GM23338 (cell line): ENCODE measurements around the gene FOCAD. TPM values are rescaled to one million over a fixed set of nuclear protein-coding genes. Genes with fewer than 3 reads are reported as not detected.
A peak's percentile ranks its signal among the peaks of the same experiment; 100 is the strongest.

ENCODE experiments used
- ATAC-seq: fragments of 200-7000 bp; cut with Tn5 transposase; 3 replicates; pipeline ENCODE4 v1.9.1; 2020
- DNase-seq: peaks from one replicate; pipeline ENCODE4 v3.0.0-alpha.2; 2015; ENCODE audit warnings: low spot score
- H2AFZ ChIP-seq: fragments of 200-600 bp; sonication (generic); 2 replicates; pipeline ENCODE4 v1.8.0; 2016; ENCODE audit warnings: antibody characterized with exemption, mild to moderate bottlenecking, moderate library complexity
- H3F3A ChIP-seq: fragments of 200-600 bp; sonication (generic); replicated peaks from 2 replicates; pipeline ENCODE4 v1.8.0; 2017; ENCODE audit warnings: antibody characterized with exemption, mixed run types, low read depth
- H3K27ac ChIP-seq: fragments of 200-600 bp; sonication (generic); 2 replicates; pipeline ENCODE4 v1.6.1; 2016; ENCODE audit warnings: low read depth
- H3K27me3 ChIP-seq: fragments of 200-600 bp; sonication (generic); 2 replicates; pipeline ENCODE4 v1.8.0; 2016; ENCODE audit warnings: mild to moderate bottlenecking, mixed run types, moderate library complexity; ENCODE audit not compliant: insufficient read depth
- H3K36me3 ChIP-seq: fragments of 200-600 bp; sonication (generic); 2 replicates; pipeline ENCODE4 v1.8.0; 2016; ENCODE audit warnings: mild to moderate bottlenecking; ENCODE audit not compliant: insufficient read depth
- H3K4me1 ChIP-seq: fragments of 200-600 bp; sonication (generic); 2 replicates; pipeline ENCODE4 v1.8.0; 2016; ENCODE audit warnings: mild to moderate bottlenecking, moderate library complexity; ENCODE audit not compliant: insufficient read depth
- H3K4me2 ChIP-seq: fragments of 200-600 bp; sonication (generic); 2 replicates; pipeline ENCODE4 v1.7.1; 2017; ENCODE audit warnings: mixed run types
- H3K4me3 ChIP-seq: fragments of 200-600 bp; sonication (generic); 2 replicates; pipeline ENCODE4 v1.6.1; 2016; ENCODE audit warnings: mixed run types
- H3K79me2 ChIP-seq: fragments of 200-600 bp; sonication (generic); replicated peaks from 2 replicates; pipeline ENCODE4 v1.8.0; 2017; ENCODE audit warnings: mild to moderate bottlenecking; ENCODE audit not compliant: insufficient read depth
- H3K9me2 ChIP-seq: fragments of 200-600 bp; sonication (generic); 2 replicates; pipeline ENCODE4 v1.8.0; 2017; ENCODE audit not compliant: insufficient read depth
- H4K20me1 ChIP-seq: fragments of 200-600 bp; sonication (generic); replicated peaks from 2 replicates; pipeline ENCODE4 v1.8.0; 2017; ENCODE audit warnings: mild to moderate bottlenecking; ENCODE audit not compliant: insufficient read depth
- H3K27ac Mint-ChIP-seq: 2 replicates; pipeline ENCODE4 v1.8.0; 2020; ENCODE audit warnings: inconsistent platforms, mild to moderate bottlenecking, moderate library complexity, mixed read lengths
- H3K27me3 Mint-ChIP-seq: 3 replicates; pipeline ENCODE4 v1.8.0; 2022; ENCODE audit warnings: low read depth, mild to moderate bottlenecking, moderate library complexity, mixed read lengths, inconsistent platforms; ENCODE audit not compliant: insufficient read depth, poor library complexity
- H3K36me3 Mint-ChIP-seq: 3 replicates; pipeline ENCODE4 v1.8.0; 2021; ENCODE audit warnings: low read depth, mild to moderate bottlenecking, inconsistent platforms, moderate library complexity, mixed read lengths
- H3K4me1 Mint-ChIP-seq: 3 replicates; pipeline ENCODE4 v1.8.0; 2020; ENCODE audit warnings: mild to moderate bottlenecking, inconsistent platforms, mixed read lengths
- H3K4me3 Mint-ChIP-seq: 3 replicates; pipeline ENCODE4 v1.8.0; 2021; ENCODE audit warnings: moderate library complexity, mild to moderate bottlenecking, inconsistent platforms, mixed read lengths
- H3K9me3 Mint-ChIP-seq: 3 replicates; pipeline ENCODE4 v1.8.0; 2020; ENCODE audit warnings: moderate library complexity, mild to moderate bottlenecking, inconsistent platforms, mixed read lengths
- EZH2 ChIP-seq: fragments of 200-600 bp; sonication (generic); IDR thresholded peaks from one replicate; pipeline ENCODE4 v1.8.0; 2017; ENCODE audit warnings: antibody characterized with exemption, mild to moderate bottlenecking, low read depth; ENCODE audit not compliant: unreplicated experiment
- POLR2AphosphoS5 ChIP-seq: IDR thresholded peaks from 2 replicates; pipeline ENCODE4 v1.6.1; 2016; ENCODE audit warnings: antibody characterized with exemption, low read depth
- STAT1 ChIP-seq: IDR thresholded peaks from one replicate; pipeline ENCODE4 v1.6.1; 2016; ENCODE audit warnings: antibody characterized with exemption; ENCODE audit not compliant: unreplicated experiment
- ZNF114 ChIP-seq: fragments of 250-450 bp; sonication (Bioruptor Pico); IDR thresholded peaks from 2 replicates; pipeline ENCODE4 v1.5.0; 2020; ENCODE audit warnings: mild to moderate bottlenecking, moderate library complexity
- polyA plus RNA-seq: library from polyadenylated mRNA; unstranded; fragments of >200 nt; fragmentation: Nextera tagmentation; extraction: Ambion mirVana; gene quantifications from 2 replicates; pipeline ENCODE4 v1.2.1, GENCODE V29; 2016
- total RNA-seq: library from RNA; depleted of rRNA; stranded (reverse); fragments of >200 nt; shearing (Covaris generic); gene quantifications from 2 replicates; pipeline ENCODE4 v1.2.3, GENCODE V29; 2014
- TF ChIP-seq, protein P1 (sequence below), 2 experiments: fragments of 200-600 bp in 1 of 2; sonication (generic) in 1 of 2; conservative IDR thresholded peaks; 2 replicates each; pipeline versions ENCODE4 v1.5.1 to v1.6.1; 2016 to 2017; ENCODE audit warnings: antibody characterized with exemption in 2 of 2, low read depth in 2 of 2, mild to moderate bottlenecking in 2 of 2, moderate library complexity in 1 of 2
- TF ChIP-seq, protein P2 (sequence below): IDR thresholded peaks from one replicate; pipeline ENCODE4 v1.6.1; 2018; ENCODE audit warnings: antibody characterized with exemption; ENCODE audit not compliant: unreplicated experiment
- TF ChIP-seq, protein P3 (sequence below): fragments of 250-450 bp; sonication (Bioruptor Pico); IDR thresholded peaks from 2 replicates; pipeline ENCODE4 v1.5.0; 2020; ENCODE audit warnings: mild to moderate bottlenecking, moderate library complexity

Gene FOCAD
- total and polyA plus RNA-seq, 2 experiments from 2014 or later, result 13.7 to 66.5 TPM

DNA sequence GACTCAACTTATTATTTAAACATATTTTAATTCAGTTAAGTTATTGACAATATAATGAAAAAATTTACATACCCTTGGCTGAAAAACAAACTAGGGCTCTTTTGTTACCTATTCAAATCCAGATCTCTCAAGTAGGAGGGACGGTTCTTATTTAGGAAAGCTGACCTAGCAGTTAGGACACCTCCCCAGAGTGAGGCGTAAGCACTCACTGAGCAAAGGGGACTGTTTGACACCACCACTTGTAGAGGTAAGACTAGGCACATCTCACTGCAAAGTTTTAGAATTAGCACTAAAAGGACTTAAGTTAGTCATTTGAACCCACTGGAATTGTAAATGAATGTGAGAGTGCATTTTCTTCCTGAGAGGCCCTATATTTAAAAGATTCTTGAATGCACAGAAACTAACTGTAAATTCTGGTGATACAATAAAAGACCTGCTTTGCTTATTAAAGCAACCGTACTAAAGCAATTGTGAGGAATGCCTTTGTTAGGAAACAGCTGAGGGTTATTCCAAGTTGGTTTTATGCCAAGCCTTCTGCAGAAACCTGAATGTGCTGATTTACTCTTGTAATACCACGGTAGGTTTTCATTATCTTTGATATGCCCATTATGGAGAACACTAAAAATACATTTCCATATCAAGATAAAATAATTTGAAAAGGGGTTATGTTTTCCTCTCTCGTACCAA is 331.2 kb downstream of the FOCAD start (continued):
- TF ChIP-seq, protein P1, sequence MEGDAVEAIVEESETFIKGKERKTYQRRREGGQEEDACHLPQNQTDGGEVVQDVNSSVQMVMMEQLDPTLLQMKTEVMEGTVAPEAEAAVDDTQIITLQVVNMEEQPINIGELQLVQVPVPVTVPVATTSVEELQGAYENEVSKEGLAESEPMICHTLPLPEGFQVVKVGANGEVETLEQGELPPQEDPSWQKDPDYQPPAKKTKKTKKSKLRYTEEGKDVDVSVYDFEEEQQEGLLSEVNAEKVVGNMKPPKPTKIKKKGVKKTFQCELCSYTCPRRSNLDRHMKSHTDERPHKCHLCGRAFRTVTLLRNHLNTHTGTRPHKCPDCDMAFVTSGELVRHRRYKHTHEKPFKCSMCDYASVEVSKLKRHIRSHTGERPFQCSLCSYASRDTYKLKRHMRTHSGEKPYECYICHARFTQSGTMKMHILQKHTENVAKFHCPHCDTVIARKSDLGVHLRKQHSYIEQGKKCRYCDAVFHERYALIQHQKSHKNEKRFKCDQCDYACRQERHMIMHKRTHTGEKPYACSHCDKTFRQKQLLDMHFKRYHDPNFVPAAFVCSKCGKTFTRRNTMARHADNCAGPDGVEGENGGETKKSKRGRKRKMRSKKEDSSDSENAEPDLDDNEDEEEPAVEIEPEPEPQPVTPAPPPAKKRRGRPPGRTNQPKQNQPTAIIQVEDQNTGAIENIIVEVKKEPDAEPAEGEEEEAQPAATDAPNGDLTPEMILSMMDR (conservative IDR thresholded peaks at IDR 0.05; ENCODE audit: low read depth in 2 of 2), result peak in 1 of 2 experiments; percentile 28; a peak in 2 of 4 replicates

DNA sequence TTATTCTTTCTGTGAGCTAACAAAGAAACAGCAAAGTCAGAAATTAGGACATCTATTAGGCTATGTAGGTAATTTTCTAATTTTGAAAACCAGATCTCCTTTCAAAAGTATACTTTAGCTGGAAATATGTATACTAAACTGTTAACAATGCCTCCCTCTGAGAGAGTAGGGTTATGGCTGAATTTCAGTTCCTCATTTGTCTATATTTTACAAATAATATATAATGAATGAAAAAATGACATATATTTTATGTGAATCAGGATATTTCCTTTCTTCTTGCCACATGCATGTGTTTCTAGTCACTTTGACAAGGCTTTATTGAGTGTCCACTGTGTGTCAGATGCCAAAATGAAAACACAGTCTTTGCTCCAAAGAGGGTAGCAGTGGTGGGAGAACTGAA is 331.9 kb downstream of the FOCAD start:
- no peaks in the 10 kb centered on the region; the same call in 2 of the 3 replicates for H3K36me3 Mint-ChIP-seq
- Histone ChIP-seq H2AFZ (no peak overlapping the region), H4K20me1 (no peaks in the 10 kb centered on the region), H3K79me2 (no peaks in the 10 kb centered on the region), H3K4me2 (no peak overlapping the region; the same call in 1 of the 2 replicates), H3K36me3 (no peaks in the 10 kb centered on the region), H3K27ac (no peak overlapping the region), H3K27me3 (no peaks in the 10 kb centered on the region), H3F3A (no peaks in the 10 kb centered on the region), H3K9me2 (no peaks in the 10 kb centered on the region), H3K4me1 (peaks cover 34% of the 10 kb centered on the region), H3K4me3 (no peak overlapping the region)
- H3K4me3 Mint-ChIP-seq, result no peak overlapping the region
- ATAC-seq, result no peak
- DNase-seq, result no peak
- H3K4me1 Mint-ChIP-seq, result peaks cover 32% of the 10 kb centered on the region
- TF ChIP-seq EZH2, result no peak
- TF ChIP-seq, protein P1 (conservative IDR thresholded peaks at IDR 0.05; ENCODE audit: low read depth in 2 of 2), result no peak
- TF ChIP-seq, protein P2, sequence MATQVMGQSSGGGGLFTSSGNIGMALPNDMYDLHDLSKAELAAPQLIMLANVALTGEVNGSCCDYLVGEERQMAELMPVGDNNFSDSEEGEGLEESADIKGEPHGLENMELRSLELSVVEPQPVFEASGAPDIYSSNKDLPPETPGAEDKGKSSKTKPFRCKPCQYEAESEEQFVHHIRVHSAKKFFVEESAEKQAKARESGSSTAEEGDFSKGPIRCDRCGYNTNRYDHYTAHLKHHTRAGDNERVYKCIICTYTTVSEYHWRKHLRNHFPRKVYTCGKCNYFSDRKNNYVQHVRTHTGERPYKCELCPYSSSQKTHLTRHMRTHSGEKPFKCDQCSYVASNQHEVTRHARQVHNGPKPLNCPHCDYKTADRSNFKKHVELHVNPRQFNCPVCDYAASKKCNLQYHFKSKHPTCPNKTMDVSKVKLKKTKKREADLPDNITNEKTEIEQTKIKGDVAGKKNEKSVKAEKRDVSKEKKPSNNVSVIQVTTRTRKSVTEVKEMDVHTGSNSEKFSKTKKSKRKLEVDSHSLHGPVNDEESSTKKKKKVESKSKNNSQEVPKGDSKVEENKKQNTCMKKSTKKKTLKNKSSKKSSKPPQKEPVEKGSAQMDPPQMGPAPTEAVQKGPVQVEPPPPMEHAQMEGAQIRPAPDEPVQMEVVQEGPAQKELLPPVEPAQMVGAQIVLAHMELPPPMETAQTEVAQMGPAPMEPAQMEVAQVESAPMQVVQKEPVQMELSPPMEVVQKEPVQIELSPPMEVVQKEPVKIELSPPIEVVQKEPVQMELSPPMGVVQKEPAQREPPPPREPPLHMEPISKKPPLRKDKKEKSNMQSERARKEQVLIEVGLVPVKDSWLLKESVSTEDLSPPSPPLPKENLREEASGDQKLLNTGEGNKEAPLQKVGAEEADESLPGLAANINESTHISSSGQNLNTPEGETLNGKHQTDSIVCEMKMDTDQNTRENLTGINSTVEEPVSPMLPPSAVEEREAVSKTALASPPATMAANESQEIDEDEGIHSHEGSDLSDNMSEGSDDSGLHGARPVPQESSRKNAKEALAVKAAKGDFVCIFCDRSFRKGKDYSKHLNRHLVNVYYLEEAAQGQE, result no peak
- no peak for TF ChIP-seq STAT1
- TF ChIP-seq, protein P3, sequence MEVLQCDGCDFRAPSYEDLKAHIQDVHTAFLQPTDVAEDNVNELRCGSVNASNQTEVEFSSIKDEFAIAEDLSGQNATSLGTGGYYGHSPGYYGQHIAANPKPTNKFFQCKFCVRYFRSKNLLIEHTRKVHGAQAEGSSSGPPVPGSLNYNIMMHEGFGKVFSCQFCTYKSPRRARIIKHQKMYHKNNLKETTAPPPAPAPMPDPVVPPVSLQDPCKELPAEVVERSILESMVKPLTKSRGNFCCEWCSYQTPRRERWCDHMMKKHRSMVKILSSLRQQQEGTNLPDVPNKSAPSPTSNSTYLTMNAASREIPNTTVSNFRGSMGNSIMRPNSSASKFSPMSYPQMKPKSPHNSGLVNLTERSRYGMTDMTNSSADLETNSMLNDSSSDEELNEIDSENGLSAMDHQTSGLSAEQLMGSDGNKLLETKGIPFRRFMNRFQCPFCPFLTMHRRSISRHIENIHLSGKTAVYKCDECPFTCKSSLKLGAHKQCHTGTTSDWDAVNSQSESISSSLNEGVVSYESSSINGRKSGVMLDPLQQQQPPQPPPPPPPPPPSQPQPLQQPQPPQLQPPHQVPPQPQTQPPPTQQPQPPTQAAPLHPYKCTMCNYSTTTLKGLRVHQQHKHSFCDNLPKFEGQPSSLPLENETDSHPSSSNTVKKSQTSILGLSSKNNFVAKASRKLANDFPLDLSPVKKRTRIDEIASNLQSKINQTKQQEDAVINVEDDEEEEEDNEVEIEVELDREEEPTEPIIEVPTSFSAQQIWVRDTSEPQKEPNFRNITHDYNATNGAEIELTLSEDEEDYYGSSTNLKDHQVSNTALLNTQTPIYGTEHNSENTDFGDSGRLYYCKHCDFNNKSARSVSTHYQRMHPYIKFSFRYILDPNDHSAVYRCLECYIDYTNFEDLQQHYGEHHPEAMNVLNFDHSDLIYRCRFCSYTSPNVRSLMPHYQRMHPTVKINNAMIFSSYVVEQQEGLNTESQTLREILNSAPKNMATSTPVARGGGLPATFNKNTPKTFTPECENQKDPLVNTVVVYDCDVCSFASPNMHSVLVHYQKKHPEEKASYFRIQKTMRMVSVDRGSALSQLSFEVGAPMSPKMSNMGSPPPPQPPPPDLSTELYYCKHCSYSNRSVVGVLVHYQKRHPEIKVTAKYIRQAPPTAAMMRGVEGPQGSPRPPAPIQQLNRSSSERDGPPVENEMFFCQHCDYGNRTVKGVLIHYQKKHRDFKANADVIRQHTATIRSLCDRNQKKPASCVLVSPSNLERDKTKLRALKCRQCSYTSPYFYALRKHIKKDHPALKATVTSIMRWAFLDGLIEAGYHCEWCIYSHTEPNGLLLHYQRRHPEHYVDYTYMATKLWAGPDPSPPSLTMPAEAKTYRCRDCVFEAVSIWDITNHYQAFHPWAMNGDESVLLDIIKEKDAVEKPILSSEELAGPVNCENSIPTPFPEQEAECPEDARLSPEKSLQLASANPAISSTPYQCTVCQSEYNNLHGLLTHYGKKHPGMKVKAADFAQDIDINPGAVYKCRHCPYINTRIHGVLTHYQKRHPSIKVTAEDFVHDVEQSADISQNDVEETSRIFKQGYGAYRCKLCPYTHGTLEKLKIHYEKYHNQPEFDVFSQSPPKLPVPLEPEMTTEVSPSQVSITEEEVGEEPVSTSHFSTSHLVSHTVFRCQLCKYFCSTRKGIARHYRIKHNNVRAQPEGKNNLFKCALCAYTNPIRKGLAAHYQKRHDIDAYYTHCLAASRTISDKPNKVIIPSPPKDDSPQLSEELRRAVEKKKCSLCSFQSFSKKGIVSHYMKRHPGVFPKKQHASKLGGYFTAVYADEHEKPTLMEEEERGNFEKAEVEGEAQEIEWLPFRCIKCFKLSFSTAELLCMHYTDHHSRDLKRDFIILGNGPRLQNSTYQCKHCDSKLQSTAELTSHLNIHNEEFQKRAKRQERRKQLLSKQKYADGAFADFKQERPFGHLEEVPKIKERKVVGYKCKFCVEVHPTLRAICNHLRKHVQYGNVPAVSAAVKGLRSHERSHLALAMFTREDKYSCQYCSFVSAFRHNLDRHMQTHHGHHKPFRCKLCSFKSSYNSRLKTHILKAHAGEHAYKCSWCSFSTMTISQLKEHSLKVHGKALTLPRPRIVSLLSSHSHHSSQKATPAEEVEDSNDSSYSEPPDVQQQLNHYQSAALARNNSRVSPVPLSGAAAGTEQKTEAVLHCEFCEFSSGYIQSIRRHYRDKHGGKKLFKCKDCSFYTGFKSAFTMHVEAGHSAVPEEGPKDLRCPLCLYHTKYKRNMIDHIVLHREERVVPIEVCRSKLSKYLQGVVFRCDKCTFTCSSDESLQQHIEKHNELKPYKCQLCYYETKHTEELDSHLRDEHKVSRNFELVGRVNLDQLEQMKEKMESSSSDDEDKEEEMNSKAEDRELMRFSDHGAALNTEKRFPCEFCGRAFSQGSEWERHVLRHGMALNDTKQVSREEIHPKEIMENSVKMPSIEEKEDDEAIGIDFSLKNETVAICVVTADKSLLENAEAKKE (CRISPR knock-in tag), result no peak
- no peak for TF ChIP-seq POLR2AphosphoS5
- no peak for TF ChIP-seq ZNF114
- H3K9me3 Mint-ChIP-seq, result no peaks in the 10 kb centered on the region
- peaks cover 2% of the 10 kb centered on the region for H3K27me3 Mint-ChIP-seq
- H3K27ac Mint-ChIP-seq, result peak overlapping the region; percentile 68; the same call in 1 of the 2 replicates
